ENCODE measurements around the gene PCAT7.
"Not testable (repeated sequence)": the region's sequence is repeated elsewhere in the genome, so short reads cannot be mapped to it uniquely, and the experiment has no call there.

Gene PCAT7

DNA sequence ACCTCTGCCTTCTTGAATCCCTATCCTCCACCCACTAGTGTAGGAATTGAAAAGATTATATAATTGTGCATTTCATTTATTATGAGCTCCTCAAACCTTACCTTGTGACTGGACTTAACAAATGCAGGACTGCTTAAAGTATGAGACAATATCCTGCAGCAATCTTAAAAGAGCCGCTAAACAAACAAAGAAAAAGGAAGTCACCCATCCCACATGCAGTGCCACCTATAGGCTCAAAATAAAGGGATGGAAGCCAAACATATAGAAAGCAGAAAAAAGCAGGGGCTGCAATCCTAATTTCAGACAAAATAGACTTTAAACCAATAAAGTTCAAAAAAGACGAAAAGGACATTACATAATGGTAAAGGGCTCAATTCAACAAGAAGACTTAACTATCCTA is 8.7 kb downstream of the PCAT7 start:
- no peak for DNase-seq (ENCODE audit: low read depth)

DNA sequence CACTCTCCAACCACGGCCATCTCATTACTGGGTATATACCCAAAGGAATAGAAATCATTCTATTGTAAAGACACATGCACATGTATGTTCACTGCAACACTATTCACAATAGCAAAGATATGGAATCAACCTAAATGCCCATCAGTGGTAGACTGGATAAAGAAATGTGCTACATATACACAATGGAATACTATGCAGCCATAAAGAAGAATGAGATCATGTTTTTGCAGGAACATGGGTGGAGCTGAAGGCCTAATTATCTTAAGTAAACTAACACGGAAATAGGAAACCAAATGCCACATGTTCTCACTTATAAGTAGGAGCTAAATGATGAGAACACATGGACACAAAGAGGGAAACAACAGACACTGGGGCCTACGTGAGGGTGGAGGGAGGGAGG is 9.4 kb downstream of the PCAT7 start:
- DNase-seq (ENCODE audit: low read depth), result not testable (repeated sequence)

DNA sequence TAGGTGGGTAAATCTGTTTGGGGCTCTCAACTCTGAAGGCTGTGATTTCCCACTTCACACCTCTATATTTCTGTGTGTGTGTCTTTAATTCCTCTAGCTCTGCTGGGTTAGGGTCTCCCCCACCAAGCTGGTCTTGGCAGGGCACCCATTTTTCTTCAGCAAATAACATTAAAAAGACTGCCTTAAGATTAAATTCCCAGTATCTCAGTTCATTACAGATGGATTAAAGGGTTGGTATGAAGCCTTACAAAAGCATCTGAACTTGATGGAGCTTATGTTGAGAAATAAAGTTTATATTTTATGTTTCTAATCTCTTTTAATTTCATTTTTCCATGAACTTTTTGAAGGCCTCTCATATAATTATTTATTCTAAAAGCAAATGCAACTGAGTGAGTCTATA is 11.7 kb downstream of the PCAT7 start:
- no peak for DNase-seq (ENCODE audit: low read depth)

DNA sequence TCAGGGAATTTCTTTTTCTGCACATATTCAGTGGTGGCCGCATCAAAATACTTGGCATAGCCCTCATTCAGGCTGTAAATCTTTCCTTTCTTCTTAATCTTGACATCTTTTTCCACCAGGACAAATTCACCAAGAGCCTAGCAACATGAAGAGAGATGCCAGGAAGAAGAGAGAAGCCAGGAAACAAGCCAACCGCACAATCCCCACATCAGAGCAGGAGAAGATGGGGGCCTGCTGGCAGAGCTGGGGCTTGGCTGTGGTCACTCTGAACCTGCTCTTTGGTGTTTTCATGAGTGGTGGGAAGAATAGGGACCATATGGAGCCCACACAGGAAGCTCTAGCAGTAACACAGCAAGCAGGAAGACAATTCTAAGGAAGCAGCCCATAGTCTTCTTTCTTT is 12.4 kb downstream of the PCAT7 start:
- DNase-seq (ENCODE audit: low read depth), result no peak

DNA sequence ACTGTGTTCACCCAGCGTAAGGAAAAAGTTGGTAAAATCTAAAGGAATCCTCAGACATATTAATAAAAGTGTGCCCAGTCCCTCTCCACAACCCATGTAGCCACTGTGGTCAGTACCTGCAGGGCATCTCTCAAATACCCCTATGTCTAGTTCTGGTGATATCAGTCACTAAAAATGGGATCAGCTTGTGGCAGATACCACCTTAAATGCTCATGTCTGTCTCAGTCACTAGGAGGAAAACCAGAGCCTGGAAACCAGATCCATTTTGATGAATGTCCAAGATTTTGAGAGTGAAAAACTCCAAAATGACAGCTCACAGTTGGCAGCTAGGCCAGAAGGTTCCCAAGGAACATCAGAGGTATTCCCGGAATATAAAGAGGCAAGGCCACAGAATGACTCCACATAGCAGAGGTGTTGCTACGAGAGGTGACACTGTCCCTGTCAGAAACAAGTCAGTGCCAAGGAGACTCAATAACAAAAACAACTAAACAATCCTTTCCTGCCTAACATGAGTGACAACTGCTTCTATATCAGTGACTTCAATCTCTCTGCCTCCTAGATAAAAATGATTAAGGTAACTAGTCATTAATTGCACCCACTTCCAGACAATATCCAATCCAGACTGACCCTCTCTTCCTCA is 13.5 kb downstream of the PCAT7 start:
- no peak for DNase-seq (ENCODE audit: low read depth)

DNA sequence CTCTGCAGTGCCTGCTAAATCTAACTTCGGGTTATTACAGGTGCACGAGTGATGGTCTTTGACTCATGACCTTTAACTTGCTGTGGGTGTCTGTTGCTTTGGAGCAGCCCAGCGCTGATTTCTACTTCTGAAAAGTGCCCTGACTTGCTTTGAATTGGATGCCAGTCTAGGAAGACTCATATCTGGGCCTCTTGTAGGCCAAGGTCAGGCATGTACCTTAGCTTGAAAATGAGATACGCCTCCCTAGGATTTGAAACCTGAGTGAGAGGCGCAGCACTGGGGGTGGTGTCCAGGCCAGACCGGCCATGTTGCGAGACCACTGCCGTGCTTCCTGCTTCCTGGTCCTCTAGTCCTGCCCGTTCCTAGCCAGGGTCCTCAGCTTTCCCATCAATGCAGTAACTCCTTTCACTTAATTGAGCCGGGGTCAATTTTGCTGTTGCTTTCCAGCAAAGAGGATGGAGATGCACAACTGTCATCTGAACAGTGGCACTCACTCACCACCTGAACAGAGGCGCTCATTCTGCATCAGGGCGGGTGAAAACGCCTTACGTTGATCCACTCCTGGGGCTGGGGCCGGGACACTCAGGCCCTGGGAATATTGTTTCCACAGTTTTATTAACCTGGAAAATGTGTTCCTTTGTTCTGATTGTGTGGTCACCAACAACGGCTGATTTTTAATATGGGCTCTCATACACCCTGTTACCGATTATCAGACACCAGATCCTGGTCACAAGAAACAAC is 14.3 kb downstream of the PCAT7 start:
- DNase-seq (ENCODE audit: low read depth), result no peak

DNA sequence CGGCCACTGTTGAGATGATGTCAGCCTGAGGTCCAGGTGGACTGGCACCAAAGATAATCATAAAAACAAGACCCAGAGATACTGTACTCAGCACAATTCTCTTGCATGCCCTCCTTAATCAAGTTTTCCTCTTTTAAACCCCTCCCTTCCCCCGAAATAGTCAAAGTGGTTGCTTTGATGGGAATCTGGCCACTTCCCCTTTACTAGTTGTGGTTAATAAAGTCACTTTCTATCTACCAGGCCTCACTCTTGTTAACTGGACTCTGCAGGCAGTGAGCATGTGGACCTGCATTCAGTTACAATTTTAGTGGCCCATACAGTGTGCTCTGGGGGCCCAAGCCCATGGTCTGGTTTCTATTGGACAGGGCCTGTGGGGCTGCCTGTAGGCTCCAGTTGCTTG is 21.2 kb downstream of the PCAT7 start:
- DNase-seq (ENCODE audit: low read depth), result no peak

DNA sequence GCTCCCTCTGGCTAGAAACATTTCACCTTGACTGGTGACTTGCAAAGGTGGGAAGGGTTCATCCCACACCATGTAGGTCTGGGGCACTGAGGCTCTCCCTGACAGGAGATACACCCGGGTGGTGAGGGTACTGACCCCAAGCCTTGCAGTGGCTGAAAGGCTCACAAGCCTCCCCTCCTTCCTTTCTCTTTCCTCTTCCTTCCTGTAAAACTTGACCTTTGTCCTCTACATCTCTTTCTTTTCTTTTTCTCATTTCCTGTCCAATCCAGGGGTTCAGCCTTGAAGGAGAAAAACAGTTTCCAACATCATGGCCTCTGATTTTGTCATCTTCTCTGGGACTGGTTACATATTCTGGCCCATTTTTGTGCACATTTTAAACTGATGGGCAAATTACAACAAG is 22.2 kb downstream of the PCAT7 start:
- no peak for DNase-seq (ENCODE audit: low read depth)

DNA sequence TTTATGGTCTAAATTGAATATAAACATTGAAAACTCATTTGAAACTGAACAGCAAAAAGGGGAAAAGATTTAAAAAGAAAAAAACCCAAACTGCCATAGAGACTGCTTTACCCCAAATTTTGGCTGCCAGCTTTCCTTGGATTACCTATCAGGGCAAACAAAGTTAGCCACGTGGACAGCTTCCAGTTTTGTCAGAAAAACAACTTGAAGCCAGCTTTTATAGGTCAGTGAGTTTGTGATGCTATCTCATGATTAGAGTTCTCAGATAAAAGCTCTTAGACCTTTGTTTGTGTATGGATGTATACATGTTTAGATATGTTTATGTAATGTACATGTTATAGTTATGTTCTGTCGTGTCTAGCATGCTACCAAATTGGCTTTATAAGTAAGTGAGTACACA is 22.7 kb downstream of the PCAT7 start:
- DNase-seq (ENCODE audit: low read depth), result no peak

DNA sequence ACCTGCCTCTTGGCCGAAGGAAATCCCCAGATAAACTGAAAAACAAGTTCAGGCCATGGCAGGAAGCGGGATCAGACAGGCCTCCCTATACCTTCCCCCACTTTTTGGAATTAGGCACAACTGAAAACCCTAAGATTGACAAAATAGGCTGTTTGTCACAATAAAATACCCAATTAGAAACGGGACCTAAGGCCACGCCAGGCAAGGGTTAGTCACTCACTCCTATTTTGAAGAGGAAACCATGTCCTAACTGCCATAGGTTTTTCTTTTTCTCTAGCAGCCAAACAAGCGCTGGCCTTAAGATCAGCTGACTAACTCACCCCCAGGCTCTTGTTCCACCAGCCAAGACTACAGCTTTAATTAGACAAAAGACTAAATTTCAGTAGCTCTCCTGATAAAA is 26.8 kb downstream of the PCAT7 start:
- no peak for DNase-seq (ENCODE audit: low read depth)

DNA sequence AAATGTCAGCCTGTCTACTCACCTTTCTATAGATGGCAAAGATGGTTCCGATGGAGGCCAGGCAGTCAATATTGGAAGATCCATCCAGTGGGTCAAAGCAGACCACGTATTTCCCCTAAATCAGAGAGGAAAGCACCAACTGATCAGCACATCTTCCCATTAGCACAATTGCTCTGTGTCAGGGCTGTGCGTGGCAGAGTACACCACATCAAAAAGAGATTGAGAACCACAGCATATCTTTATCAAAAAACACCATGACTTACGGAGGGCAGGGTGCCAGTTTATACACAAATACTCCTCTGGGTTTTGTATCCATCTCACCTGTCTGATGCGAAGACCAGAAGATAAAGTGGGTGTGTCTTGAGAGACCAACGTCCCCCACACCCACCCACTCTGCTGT is 29.7 kb downstream of the PCAT7 start:
- no peak for DNase-seq (ENCODE audit: low read depth)

DNA sequence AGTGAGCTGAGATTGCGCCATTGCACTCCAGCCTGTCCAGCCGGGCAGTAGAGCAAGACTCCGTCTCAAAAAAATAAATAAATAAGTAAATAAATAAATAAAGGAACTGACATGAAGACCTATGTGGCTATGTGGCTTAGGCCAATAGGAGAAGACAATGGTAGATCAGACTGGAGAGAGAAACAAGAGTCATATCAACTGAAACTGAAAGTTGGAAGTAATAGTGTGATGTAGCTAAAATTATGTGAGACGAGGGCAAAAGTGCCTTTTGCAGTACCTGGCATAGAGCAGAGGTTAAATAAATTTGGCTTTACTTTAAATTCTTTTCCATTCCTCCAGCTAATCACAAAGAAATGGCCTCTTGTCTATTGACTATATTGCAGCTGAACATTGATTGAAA is 31.4 kb downstream of the PCAT7 start:
- DNase-seq (ENCODE audit: low read depth), result no peak

DNA sequence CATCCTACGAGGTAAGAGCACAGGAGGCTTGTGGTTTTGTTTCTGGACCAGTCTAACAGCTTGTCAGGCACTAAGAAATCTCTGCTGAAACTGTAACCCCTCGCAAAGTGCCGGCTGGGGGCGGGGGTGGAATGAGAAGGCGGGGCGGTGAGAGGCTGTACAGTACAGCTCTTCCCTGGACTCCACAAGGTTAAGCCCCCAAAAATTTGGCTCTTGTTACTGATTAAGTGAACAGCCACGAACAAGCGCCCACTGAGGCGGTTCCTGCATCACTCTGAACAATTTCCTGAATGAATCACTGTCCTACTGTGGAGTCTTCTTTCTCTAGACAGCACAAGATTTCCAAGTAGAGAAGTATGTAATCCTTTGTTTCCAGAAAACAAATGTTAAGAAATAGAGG is 31.9 kb downstream of the PCAT7 start:
- DNase-seq (ENCODE audit: low read depth), result no peak

DNA sequence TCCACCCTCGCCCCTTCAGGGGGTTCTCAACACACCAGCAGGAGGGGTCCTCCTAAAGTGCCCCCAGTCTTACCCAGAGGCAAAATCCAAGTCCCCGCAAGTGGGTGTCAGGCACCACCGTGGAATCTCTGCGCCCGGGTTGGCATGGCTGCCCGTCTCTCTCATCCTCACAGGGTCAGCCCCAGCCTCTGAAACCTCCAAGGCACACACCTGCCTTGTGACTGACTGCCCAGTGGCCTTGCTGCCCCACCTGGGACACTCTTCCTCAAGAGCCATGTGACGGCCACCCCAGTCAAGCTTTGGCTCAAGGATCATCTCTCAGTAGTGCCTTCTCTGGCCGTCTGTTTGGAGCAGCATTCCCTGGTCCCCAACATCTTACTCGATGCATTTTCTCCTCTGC is 33.8 kb downstream of the PCAT7 start:
- no peak for DNase-seq (ENCODE audit: low read depth)

DNA sequence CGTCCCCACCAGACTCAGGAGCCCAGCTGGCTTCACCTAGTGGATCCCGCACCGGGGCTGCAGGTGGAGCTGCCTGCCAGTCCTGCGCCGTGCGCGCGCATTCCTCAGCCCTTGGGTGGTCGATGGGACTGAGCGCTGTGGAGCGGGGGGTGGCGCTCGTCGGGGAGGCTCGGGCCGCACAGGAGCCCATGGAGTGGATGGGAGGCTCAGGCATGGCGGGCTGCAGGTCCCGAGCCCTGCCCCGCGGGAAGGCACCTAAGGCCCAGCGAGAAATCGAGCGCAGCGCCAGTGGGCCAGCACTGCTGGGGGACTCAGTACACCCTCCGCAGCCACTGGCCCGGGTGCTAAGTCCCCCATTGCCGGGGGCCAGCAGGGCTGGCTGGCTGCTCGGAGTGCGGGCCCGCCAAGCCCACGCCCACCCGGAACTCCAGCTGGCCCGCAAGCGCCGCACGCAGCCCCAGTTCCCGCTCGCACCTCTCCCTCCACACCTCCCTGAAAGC is 36.2 kb downstream of the PCAT7 start:
- not testable (repeated sequence) for DNase-seq (ENCODE audit: low read depth)

DNA sequence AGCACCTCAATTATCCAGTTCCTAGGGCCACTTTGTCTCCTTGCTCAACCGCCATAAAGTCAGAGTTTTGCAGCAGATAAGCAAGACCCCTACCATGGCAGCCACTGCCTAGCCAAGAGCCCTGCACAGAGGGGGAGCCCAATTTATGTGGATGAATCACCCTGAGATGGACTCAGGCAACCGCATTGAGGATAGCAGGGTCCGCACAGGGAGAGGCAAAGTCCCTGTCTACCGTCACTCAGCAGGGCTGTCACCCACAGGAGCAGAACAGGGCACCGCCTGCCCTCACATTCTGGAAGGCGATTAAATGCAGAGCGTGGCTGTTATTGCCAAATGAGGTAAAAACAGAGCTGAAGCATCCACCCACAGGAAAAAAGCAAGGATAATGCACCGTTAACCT is 37.0 kb downstream of the PCAT7 start:
- DNase-seq (ENCODE audit: low read depth), result no peak

DNA sequence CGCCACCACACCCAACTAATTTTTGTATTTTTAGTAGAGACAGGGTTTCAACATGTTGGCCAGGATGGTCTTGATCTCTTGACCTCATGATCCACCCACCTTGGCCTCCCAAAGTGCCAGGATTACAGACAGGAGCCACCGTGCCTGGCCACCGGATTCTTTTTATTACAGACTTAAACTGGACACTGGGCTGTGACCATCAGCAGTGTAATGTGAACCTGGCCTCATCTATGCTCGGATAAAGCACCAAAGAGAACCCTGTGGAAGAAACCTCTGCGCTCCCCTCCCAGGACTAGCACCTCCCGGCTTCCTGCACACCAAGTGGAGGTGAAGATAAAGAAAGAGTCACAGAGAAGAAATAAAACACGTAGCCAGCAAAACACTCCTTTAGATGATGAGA is 37.8 kb downstream of the PCAT7 start:
- not testable (repeated sequence) for DNase-seq (ENCODE audit: low read depth)

DNA sequence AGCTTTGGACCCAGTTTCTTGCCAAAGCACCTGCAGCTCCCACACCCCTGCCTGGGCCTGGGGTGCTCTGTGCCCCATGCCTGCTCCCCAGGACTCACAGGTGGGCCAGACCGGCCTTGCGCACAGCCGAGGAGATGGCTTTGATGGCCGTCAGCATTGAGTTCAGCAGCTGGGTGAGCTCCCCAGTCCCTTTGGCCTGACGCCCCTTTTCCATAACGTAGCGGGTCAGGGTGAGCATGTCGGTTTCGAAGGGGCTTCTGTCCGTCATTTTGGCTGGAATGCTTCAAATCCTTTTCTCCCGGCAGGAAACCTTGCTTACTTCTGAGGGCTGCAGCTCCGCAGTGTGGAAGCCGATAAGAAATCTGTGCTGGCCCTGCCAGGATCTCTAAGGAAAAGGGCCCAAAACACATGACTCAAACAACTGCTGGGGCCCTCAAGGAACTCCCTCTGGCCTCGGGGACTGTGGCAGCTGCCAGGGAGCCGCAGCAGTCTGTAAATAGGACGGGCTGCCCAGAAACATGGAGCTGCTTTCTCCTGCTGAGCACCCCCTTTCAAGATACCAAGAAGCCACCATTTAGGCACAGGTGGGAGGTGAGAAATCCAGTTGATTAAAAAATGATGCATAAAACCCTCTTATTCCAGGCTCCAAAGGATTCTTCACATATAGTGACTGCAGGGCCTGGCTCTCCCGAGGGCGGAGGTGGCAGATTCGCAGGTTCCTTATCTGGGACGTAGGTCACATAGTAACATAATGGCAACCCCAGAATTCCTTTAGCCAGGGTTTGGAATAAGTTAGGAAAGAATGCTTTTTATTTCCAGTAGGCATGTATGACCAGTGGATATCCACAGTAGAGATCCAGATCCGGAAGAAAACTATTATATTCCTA is 38.8 kb downstream of the PCAT7 start, which contains the start of gene FBP2:
FBP2 (minus strand) TSS at position 366 of the 887 bp plus-strand sequence; CDS start at position 268, 98 bp downstream.
- DNase-seq (ENCODE audit: low read depth), result no peak

DNA sequence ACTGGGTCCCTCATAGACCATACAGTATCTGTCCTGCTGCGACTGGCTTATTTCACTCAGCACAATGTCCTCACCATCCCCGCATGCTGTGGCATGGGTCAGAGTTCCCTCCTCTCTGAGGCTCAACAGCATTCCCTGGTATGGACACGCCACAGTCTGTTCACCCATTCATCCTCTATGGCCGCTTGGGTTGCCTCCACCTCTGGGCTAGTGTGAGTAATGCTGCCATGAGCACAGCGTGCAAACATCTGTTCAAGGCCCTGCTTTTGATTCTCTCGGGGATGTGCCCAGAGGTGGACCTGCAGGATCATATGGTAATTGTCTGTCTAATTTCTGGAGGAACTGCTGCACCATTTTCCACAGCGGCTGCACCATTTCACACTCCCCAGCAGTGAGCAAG is 44.2 kb downstream of the PCAT7 start:
- DNase-seq (ENCODE audit: low read depth), result no peak

DNA sequence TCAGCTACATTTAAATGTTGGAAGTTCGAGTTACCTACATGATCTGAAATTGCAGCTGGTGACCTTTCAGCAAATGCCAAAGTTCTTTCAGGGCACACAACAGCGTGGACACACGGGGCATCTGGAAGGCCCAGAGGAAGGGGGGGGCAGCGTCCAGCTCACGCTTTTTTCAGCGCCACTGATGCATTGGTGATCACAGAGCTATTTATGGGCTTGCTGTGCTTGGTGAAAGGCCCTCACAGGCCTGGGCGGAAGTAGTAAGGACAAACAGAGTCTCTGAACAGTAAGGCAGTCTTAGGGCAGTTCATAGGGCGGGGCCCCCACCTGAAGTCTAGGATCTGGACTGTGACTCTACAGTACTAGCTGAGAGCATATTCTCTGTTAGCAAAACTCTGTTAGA is 45.4 kb downstream of the PCAT7 start:
- no peak for DNase-seq (ENCODE audit: low read depth)

DNA sequence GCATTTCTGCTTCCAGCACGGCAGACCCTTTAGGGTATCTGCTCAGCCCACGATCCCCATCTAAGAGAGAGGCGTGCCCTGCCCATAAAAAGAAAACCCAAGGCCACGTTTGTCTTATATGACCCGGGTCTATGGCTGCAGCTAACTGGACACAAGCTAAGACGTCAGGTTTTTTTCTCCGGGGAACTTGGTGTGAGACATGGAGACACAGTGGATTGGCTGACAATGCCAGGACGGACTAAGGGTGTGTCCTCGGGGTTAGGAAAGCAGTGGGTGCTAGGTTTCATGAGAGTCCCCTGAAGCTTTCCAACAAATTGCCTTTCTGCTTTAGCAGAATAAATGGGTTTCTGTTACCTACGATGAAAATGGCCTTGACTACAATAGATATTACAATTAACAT is 45.8 kb downstream of the PCAT7 start:
- no peak for DNase-seq (ENCODE audit: low read depth)

DNA sequence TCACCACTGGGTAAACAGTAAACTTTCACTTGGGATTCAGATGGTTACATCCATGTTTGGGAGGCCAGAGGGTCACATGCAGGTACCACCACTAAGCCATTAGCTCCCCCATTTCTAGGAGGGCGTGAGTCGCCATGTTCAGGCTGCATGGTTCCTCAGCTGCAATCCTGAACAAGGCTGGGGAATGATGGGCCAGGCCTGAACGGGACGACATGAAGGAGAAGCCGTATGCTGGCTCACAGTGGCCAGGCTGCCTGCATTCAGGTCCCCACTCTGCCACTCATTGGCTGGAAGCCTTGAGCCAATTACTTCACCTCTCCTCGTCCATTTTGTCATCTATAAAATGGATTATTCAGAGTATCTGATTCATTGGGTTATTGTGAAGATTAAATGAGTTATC is 47.8 kb downstream of the PCAT7 start:
- no peak for DNase-seq (ENCODE audit: low read depth)
